Amygdala (tissue), 56 donors: ENCODE data around the gene LRCOL1.

ENCODE experiments used
- DNase-seq, 56 donors: peaks; one replicate each; lab custom pipeline; 2025; lab: John Stamatoyannopoulos, UW

The LRCOL1 gene

DNA sequence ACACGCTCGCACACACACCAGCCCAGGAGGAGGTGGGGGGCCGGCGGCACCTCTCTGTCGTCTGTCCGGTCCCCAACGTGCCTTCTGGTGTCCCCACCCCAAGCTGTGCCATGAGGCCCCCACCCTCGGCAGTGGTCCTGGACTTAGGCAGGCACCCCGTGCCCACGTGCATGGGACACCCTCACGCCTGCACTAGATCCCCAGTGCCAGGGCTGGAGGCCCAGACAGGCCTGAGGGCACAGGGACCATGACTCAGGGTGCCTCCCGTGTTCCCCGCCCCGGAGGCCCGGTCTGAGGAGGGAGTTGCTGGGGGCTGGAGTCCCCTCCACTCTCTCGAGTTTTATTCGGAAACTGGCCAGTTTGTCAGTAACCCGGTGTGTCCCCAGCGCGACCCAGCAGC, 38.8 kb downstream of the LRCOL1 start:
- no peak for DNase-seq

DNA sequence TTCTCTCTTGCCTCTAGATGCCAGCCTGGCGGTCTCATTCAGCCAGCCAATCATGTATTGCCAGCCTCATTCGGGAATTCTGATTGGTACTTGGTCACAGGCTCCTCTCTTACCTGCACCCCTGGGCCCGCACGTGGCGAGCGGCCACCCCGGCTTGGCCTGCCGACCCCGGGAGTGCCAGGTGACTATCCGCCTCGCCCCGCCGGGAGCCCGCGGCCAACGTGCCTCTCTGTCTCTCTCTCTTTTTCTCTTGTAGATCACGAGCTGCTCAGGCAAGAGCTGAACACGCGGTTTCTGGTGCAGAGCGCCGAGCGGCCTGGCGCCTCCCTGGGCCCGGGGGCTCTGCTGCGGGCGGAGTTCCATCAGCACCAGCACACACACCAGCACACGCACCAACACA, 39.3 kb downstream of the LRCOL1 start:
- DNase-seq = no peak

DNA sequence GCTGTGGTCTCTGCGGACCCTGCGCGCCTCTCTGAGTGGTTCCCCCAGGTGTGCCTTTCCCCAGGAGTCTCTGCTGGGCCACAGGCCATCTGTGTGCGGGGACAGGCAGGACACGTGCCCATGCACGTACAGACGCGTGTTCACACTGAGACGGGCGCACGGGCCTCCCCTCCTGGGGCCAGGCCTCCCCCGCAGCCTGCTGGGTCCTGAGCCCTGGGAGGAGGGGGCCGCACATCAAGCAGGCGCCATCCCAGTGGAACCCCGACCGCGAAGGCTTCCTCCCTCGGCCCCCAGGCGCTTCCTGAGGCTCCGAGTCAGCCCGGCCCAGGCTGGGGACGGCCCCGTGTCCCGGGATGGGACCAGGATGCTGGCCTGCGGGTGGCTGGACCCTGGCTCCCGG, 39.7 kb downstream of the LRCOL1 start:
- DNase-seq = no peak

DNA sequence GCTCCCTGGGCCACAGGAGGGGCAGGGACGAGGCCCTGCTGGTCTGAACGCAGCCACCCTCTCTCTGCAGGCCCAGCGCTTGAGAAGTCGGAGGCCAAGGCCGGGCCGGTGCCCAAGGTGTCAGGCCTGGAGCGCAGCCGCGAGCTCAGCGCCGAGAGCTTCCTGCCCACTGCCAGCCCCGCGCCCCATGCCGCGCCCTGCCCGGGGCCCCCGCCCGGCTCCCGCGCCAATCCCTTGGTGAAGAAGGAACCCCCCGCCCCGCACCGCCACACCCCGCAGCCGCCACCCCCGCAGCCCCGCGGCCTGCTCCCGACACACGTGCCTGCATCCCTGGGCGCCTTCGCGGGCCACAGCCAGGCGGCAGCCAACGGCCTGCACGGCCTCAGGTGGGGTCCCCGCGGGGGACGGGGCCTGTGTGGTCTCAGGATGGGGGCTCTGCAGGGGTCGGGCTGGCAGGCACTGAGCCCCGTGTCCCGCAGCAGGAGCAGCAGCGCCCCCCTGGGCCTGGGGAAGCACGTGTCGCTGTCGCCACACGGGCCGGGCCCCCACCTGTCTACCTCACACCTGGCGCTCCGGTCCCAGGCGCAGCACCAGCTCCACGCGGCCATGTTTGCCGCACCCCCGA, 40.4 kb downstream of the LRCOL1 start:
- DNase-seq = no peak

DNA sequence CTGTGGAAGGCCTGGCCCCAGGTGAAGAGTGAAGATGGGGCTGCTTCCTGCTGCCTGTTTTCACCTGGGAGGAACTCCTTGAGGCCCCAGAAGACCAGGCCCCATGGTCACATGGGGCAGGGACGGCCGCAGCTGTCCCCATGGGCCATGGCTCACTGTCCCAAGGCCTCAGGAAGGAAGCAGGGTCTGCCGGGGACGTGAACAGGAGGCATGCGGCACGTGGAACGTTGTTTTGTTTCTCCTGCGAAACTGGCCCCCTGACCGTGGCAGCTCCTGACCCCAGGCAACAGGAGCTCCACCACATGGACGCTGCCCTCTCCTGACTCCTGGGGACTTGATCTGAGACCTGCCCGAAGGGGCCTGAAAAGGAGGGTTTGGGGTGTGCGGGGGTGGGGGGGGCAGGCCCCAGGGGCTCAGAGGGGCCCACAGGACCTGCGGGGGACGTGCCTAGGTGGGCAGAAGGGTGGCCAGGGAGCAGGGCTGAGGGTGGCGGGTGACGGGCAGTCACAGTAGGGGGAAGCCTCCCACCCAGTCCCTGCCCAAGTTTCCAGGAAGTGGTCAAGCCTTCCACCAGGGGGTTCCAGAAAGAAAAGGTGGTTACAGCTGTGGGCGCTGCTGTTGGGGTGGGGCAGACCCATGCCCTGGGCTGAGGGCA, 41.4 kb downstream of the LRCOL1 start:
- no peak for DNase-seq

DNA sequence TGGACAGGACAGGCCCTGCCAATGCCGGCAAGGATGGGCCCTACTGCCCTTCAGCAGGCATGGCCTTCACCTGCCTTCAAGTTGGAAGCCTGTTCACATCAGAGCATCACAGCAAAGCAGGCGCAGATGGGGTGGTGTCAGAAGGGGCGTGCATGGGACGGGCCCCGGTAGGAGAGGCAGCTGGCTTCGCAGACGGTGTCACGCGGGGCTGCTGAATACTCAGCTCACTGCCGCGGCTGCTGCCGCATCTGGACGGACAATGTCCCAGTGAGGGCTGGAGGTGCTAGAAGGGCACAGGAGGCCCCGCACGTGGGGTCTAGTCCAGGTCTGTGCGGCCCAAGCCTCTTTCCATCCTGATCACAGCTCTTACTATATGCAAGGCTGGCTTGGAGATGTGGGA, 42.1 kb downstream of the LRCOL1 start:
- DNase-seq = no peak

DNA sequence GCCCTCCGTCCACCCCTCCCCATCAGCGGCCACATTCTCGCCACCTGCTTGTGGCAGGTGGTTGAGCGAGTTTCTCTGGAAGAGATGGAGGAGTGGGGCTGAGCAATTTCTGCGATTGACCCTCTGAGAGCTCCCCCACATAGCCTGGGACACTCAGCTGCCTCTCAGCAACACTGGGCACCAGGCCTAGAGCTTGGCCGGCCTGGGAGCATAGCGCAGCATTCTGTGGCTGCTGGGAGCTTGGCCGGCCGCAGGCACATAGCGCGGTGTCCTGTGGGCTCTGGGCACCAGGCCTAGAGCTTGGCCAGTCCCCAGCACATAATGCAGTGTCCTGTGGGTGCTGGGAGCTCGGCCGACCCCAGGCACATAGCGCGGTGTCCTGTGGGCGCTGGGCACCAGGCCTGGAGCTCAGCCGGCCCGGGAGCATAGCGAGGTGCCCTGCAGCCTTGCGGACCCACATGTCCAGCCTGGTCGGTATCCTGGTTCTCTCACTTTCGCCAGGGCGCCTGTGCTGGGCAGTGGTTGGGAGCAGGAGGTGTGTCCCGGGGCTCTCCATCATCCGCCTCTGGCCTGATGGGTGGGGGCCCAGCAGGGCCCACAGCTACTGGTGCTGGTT, 43.8 kb downstream of the LRCOL1 start:
- DNase-seq = peak in 50 of 56 donors; percentile 6 to 81 (median 53)

DNA sequence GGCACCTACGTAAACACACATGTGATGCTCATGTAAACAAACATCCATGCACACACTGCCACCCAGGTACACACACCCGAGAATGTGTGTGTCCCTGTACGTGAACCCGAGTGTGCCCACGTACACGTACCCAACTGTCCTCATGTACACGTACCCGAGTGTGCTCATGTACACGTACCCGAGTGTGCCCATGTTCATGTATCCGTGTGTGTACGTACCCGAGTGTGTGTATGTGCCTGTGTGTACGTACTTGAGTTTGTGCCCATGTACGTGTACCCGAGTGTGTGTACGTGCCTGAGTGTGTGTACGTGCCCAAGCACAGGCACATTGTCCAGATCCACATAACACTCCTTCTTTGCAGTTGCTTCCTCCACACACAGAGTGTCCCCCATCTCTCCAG, 45.0 kb downstream of the LRCOL1 start:
- no peak for DNase-seq

DNA sequence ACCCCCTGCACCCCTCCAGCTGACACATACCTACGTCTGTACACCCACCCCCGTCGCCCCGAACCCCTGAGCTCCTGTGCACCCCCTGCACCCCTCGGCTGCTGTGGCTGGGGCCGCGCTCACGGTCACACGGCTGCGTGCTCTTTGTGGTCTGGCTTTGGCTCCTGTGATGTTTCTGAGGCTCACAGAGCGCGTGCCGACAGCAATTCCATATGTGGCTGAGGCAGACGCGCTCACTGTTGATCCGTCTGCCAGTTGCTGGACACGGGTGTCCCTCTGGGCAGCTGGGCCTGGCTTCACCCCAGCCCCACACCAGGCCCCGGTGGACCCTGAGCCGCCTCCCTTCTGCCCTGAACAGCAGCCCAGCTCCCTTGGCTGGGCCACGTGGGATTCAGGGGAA, 46.5 kb downstream of the LRCOL1 start:
- DNase-seq = no peak

DNA sequence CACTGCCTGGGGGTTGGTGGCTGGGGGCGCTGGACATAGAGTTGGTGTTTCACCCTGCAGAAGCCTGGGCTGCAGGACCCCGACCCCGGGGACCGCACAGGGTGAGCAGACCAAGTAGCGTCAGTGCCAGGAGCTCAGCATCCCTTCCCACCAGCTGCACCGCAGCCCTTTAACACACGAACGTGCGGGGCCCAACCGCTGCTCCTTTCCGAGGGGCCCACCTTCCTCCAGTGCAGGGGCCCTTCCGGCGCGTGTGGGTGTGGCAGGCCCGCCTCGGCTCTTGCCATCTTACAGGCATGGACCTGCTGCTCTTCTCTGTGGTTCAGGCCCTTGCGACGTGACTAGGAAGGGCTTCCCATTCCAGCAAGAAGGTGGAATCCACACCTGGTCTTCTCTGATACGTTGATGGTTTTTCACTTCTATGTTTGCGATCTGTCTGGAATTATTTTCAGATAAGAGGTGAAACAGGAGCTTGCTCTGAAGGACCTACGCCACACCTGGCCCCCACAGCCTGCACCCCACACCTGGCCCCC, 47.8 kb downstream of the LRCOL1 start:
- no peak for DNase-seq

DNA sequence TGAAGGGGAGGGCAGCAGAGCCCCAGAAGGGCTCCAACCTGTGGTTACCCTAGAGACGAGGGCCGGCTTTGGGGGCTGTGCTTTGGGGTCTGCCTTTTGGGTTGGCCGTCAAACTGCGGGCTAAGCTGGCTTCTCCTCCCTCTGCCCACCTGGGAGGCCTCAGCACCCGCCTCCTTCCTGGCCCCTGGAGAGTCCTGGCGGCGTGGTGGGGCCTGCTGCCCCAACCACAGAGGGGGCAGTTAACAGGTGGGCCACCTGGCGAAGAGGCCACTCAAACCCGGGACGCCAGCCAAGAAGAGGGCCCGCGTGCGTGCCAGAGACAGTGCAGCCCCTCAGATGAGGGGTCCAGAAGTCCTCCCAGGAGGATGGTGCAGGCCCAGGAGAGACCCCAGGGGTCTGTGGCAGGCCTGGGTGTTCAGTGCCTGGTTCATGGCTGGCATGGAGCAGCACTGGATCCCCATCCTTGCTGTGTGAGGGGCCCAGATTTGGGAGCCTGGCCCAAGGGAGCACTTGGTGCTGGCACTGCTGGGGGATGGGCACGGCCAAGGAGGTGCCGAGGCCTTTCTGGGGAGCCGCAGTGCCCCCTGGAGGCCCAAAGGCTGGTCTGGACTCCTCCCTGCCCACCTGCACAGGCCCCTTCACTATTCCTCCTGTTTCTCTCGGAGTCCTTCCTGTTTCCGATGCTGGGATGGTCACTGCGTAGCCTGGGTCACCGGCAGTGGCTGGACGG, 48.8 kb downstream of the LRCOL1 start:
- peak in 5 of 56 donors; percentile 2 to 38 (median 13) for DNase-seq

DNA sequence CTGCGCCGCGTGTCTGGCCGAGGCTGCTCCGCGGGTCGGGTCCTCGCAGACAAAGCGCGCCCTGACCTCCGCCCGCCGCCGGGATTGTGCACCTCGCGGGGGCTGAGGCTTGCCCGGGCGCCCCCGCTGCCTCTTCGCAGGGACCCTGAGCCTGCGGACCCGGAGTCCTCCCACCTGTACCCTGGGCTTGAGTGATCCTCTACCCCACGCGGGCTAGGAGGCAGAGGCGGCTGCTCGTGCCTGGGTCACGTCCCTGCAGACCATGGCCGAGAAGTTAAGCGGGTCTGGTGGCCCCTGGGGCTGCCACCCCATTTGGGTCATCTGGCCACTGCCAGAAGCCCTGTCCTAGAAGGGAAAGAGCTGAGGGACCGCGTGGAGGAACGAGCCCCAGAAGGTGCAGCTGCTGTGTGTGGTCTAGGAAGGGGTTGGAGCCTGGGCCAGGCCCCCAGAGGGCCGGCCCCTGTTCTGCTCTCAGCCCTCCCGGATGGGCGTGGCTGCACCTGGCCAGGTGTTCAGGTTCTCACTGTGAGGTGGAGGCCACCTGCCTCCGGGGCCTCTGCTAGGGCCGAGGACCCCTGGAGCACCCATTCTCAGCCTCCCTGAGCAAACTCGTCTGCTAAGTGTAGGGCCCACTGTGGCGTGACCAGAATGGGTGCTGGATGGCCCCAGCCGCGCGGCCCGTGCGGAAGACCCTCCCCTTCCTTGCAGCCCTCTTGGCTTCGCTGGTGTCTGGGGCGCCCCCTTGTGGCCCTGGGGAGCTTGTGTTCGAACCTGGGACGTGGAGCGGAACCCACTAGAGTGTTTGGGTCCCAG, 49.6 kb downstream of the LRCOL1 start:
- DNase-seq = peak in 7 of 56 donors; percentile 3 to 57 (median 23)

DNA sequence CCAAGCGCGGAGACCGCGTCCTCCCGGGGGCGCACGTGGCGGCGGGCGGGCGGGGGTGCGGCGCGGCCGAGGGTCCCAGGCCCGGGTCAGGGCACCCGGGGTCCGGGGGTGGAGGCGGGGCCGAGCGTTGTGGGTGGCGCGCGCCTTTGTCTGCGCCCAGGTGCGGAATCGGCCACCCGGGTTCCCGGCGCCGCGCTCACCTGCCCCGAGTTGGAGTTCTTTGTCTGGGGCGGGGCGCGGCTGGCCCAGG, 50.1 kb downstream of the LRCOL1 start:
- DNase-seq = no peak

DNA sequence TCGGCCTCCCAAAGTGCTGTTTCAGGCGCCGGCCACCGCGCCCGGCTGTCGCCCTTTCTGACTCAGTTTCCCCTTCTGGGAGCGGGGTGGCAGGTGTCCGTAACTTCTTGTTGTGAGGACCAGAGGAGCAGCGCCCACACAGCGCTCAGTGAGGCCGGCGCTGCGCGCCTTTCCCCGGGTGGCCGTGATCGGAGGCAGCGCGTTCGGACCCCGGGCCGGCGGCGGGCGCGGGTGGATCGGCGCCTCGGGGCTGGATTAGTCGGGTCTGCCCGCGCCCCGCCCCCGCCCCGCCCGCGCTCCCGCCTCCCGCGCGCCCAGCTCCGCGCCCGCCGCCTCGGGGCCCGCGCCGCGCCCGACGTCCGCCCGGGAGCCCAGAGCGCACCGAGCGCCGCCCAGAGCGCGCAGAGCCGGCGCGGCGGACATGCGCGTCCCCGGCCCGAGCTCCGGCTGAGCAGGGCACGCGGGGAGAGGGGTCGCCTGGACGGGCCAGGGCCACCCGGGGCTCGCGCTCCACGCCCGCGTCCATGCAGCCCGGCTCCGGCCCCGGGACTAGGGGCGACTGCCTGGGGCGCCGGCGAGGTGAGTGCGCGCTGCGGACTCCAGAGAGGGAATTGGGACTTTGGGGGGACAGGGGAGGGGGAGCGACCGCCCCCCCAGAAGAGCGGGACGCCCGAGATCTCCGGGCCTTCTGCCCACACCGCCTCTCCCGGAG, 50.6 kb downstream of the LRCOL1 start:
- peak in 17 of 56 donors; percentile 7 to 63 (median 28) for DNase-seq

DNA sequence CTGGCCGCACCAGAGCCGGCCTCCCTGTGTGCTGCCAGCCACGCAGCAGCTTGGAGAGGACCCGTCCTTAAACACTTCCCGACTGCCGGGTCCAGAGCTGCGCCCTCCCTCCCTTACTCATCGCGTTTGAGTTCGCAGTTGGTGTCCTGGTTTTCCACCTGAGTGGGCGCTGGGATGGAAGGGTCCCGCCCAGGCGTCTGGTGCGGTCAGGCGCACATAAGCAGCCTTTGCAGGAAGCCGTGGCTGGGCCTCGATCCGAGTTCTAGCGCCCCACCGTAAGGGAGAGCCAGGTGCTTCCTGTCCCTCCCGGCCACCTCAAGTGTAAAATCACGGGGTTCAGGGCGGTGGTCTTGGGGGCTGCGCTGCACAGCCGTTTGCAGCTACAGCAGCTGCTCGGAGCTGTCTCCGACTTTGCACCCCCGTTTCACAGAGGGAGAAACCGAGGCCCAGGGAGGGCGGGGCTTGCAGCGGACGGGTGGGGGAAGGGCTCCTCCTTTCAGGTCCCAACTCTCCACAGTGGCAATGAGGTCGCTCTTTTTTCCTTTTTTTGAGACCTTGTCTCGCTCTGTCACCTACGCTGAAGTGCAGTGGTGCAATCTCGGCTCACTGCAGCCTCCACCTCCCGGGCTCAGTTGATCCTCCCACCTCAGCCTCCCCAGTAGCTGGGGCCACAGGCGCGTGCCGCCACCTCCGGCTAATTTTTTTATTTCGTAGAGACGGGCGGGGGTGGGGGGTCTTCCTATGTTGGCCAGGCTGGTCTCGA, 51.3 kb downstream of the LRCOL1 start:
- DNase-seq = no peak

DNA sequence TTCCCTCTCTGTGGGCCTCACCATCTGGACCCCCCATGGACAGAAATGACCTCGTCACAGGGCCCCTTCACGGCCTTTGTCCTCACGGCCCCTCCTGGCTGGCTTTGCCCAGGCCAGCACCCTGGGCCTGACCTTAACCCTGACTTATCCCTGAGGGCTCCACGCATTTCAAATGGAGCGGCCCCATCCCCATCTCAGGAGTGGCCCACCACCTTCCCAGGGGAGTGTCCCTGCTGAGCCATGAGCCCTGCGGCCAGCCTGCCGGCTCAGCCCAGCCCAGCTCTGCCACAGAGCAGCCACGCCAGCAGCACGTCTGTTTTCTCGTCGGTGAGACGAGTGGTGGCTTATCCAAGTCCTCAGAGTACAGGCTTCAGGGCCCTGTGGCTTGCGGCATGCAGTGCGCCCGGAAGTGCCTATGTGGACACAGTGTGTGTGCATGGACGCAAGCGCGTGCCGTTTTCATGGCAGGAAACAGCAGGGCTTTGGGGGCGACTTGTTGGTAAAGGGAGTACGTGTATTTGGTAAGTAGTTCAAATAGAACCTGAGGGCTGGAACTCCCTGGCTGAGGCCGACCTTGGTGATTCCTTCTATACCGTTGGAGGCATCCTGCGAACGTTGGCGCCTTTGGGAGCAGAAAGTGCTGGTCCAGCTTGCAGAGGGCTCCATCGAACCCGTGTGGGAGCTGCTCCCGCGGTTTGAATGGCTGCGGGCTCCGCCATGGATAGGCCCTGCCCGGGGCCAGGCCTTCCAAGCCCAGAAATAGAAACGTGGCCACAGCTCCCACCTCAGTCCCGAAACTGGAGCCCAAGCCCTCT, 52.1 kb downstream of the LRCOL1 start:
- DNase-seq = no peak

DNA sequence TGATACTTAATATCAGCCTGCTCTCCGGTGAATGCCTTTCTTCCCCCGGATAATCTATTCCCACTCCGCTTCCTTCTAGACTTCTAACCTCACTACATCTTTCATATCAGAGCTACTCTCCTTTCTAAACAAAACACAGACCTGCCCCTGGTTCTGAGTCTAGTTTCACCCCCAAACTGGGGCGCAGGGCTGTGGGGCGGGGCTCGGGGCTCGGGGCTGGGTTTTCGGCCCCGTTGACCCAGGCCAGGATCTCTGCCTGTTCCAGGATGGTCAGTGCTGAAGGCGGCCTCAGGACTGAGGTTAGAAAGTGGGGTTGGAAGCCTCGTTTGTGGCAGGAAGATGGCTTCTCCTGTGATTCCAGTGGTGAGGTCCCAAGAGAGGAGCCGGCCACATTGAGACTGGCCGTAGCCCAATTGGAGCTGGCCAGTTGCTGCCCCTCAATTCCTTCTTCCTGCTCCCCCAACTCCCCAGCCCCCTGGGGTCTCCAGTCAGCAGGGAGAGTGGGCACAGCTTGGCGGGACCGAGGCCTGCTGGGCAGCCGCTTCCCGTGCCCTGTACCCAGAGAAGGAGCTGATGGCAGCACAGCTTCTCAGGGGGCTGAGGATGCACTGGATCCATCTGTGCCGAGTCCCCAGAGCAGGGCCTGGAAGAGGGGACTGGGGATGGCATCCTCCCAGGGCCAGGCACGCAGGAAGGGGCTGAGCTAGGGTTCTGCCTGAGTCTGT, 52.9 kb downstream of the LRCOL1 start:
- no peak for DNase-seq

DNA sequence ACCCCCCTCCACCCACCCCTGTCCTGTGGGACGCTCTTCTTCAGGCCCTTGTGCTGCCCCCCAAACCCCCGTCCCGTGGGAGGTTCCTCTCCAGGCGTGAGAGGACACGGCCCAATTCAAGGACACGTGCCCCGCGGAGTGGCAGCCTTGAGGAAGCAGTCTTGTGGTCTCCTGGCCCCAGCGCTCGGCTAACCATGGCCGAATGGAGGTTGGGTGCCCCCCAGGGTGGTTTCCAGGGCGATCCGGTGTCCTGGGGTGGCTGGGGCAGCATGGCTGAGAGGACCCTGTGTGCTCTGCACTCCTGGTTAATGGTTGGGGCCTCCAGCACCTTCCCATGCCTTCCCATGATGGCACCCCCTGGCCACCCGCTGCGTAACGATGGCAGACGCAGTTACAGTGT, 53.6 kb downstream of the LRCOL1 start:
- no peak for DNase-seq
